NCI-H1092 treated with DMSO at 0.1 percent for 48 hours (cell line): ENCODE data around the gene RNF19B.

Experiments
- DNase-seq: peaks from one replicate; lab custom pipeline; 2025; lab: John Stamatoyannopoulos, UW

RNF19B gene

GRCh38 chr1:32888134-32888533 is 76.5 kb downstream of the RNF19B start:
- DNase-seq: no peak

- no peak for DNase-seq
Observed at GRCh38 chr1:32887623-32888022, 77.0 kb downstream of the RNF19B start.

GRCh38 chr1:32886828-32887414 is 77.7 kb downstream of the RNF19B start:
- DNase-seq: no peak
